Fibroblast of lung (primary cell): Measurements from ENCODE around the gene CMTM4.

Source experiments
- CTCF ChIP-seq, 2 donors: IDR thresholded peaks in 1 of 2; conservative IDR thresholded peaks in 1 of 2; 1 replicate in 1 of 2; 2 replicates in 1 of 2; pipeline ENCODE4 v1.5.1; 2011 to 2012; ENCODE audit warnings: low read length in 2 of 2, control low read depth in 1 of 2, inconsistent platforms in 1 of 2, low read depth in 1 of 2, mild to moderate bottlenecking in 1 of 2
- EZH2 ChIP-seq: IDR thresholded peaks from 2 replicates; pipeline ENCODE4 v1.5.1; 2012; ENCODE audit warnings: low read length, control low read depth, mild to moderate bottlenecking; ENCODE audit errors: missing control alignments

GRCh38 chr16:66677836-66678235, 18.7 kb downstream of the CMTM4 start:
- no peak for TF ChIP-seq CTCF (conservative IDR thresholded peaks at IDR 0.05 in 1 of 2, IDR thresholded peaks at IDR 0.05 in 1 of 2; ENCODE audit: low read depth in 1 of 2, low read length in 2 of 2)
- no peak for TF ChIP-seq EZH2
